Liver (tissue), 9 donors: Measurements from ENCODE around the gene ALDH1A1. TPM values are rescaled to one million over a fixed set of nuclear protein-coding genes. Genes with fewer than 3 reads are reported as not detected.

Source experiments
- DNase-seq: peaks from one replicate; pipeline ENCODE4 v3.0.0-alpha.2; 2017; ENCODE audit warnings: low spot score
- H3K27ac ChIP-seq, 2 donors: one replicate each; pipeline ENCODE4 v1.7.0; 2013; ENCODE audit warnings: inconsistent platforms in 2 of 2, low read length in 2 of 2, control low read depth in 1 of 2, low read depth in 1 of 2, mild to moderate bottlenecking in 1 of 2
- H3K27me3 ChIP-seq, 4 donors: one replicate each; pipeline versions ENCODE4 v1.6.1 to v1.7.0; 2013; ENCODE audit warnings: low read length in 3 of 4, inconsistent platforms in 1 of 4, mild to moderate bottlenecking in 1 of 4, moderate library complexity in 1 of 4; ENCODE audit not compliant: control insufficient read depth in 4 of 4, insufficient read depth in 4 of 4
- H3K36me3 ChIP-seq, 4 donors: one replicate each; pipeline versions ENCODE4 v1.6.1 to v1.7.0; 2013; ENCODE audit warnings: low read length in 3 of 4, mild to moderate bottlenecking in 3 of 4, low read depth in 1 of 4, moderate library complexity in 1 of 4; ENCODE audit not compliant: control insufficient read depth in 4 of 4, insufficient read depth in 3 of 4
- H3K4me1 ChIP-seq, 4 donors: one replicate each; pipeline versions ENCODE4 v1.6.1 to v1.7.0; 2013; ENCODE audit warnings: low read length in 3 of 4, mild to moderate bottlenecking in 3 of 4, moderate library complexity in 1 of 4; ENCODE audit not compliant: control insufficient read depth in 4 of 4, insufficient read depth in 4 of 4
- H3K4me3 ChIP-seq, 3 donors: one replicate each; pipeline versions ENCODE4 v1.6.1 to v1.7.0; 2013; ENCODE audit warnings: low read length in 3 of 3, control low read depth in 1 of 3, low read depth in 1 of 3, mild to moderate bottlenecking in 1 of 3
- H3K9ac ChIP-seq, 2 donors: one replicate each; pipeline ENCODE4 v1.7.0; 2013; ENCODE audit warnings: low read length in 2 of 2, mild to moderate bottlenecking in 2 of 2, moderate library complexity in 2 of 2, control low read depth in 1 of 2, low read depth in 1 of 2
- H3K9me3 ChIP-seq, 4 donors: one replicate each; pipeline versions ENCODE4 v1.6.1 to v1.7.0; 2013; ENCODE audit warnings: low read length in 3 of 4; ENCODE audit not compliant: control insufficient read depth in 4 of 4
- ATF3 ChIP-seq: IDR thresholded peaks from 2 replicates; pipeline ENCODE4 v1.6.1; 2016; ENCODE audit warnings: antibody characterized with exemption
- CTCF ChIP-seq: fragments of 150-350 bp; IDR thresholded peaks from 2 replicates; pipeline ENCODE4 v1.5.1; 2017; ENCODE audit warnings: improper control_type of control experiment, low read depth, low read length; ENCODE audit not compliant: missing input control
- EGR1 ChIP-seq, 2 donors: IDR thresholded peaks; 2 replicates each; pipeline ENCODE4 v1.6.1; 2016 to 2018; ENCODE audit warnings: antibody characterized with exemption in 2 of 2, low read depth in 2 of 2
- FOXA1 ChIP-seq: IDR thresholded peaks from 2 replicates; pipeline ENCODE4 v1.6.1; 2016; ENCODE audit warnings: antibody characterized with exemption
- GABPA ChIP-seq, 2 donors: IDR thresholded peaks in 1 of 2; conservative IDR thresholded peaks in 1 of 2; 2 replicates each; pipeline ENCODE4 v1.6.1; 2016; ENCODE audit warnings: antibody characterized with exemption in 2 of 2, mild to moderate bottlenecking in 1 of 2, moderate library complexity in 1 of 2
- HNF4A ChIP-seq, 2 donors: conservative IDR thresholded peaks; 2 replicates each; pipeline ENCODE4 v1.6.1; 2016; ENCODE audit warnings: antibody characterized with exemption in 2 of 2, mild to moderate bottlenecking in 2 of 2
- HNF4G ChIP-seq: IDR thresholded peaks from 2 replicates; pipeline ENCODE4 v1.6.1; 2016; ENCODE audit warnings: antibody characterized with exemption
- JUND ChIP-seq, 2 donors: IDR thresholded peaks; 2 replicates each; pipeline ENCODE4 v1.6.1; 2016; ENCODE audit warnings: antibody characterized with exemption in 2 of 2
- MAX ChIP-seq: IDR thresholded peaks from 2 replicates; pipeline ENCODE4 v1.6.1; 2016; ENCODE audit warnings: antibody characterized with exemption
- NR2F2 ChIP-seq: IDR thresholded peaks from 2 replicates; pipeline ENCODE4 v1.6.1; 2016; ENCODE audit warnings: antibody characterized with exemption
- RAD21 ChIP-seq, 2 donors: IDR thresholded peaks; 2 replicates each; pipeline ENCODE4 v1.6.1; 2016; ENCODE audit warnings: antibody characterized with exemption in 2 of 2, mild to moderate bottlenecking in 2 of 2
- REST ChIP-seq: IDR thresholded peaks from 2 replicates; pipeline ENCODE4 v1.6.1; 2016; ENCODE audit warnings: antibody characterized with exemption, mild to moderate bottlenecking
- RXRA ChIP-seq, 2 donors: IDR thresholded peaks; 2 replicates each; pipeline ENCODE4 v1.6.1; 2017 to 2018; ENCODE audit warnings: antibody characterized with exemption in 2 of 2, mild to moderate bottlenecking in 1 of 2
- SP1 ChIP-seq: IDR thresholded peaks from 2 replicates; pipeline ENCODE4 v1.6.1; 2018; ENCODE audit warnings: antibody characterized with exemption, mild to moderate bottlenecking
- TAF1 ChIP-seq: conservative IDR thresholded peaks from 2 replicates; pipeline ENCODE4 v1.6.1; 2016; ENCODE audit warnings: antibody characterized with exemption, mild to moderate bottlenecking
- YY1 ChIP-seq: IDR thresholded peaks from 2 replicates; pipeline ENCODE4 v1.6.1; 2016; ENCODE audit warnings: antibody characterized with exemption, mild to moderate bottlenecking
- WGBS: extraction: QIAGEN DNeasy Blood & Tissue Kit; methylation state at CpG from one replicate; pipeline ENCODE4 v1.1.7; 2013; 5-methylcytosine and 5-hydroxymethylcytosine counted together
- polyA plus RNA-seq, 2 donors: library from polyadenylated mRNA; stranded (reverse) in 1 of 2; unstranded in 1 of 2; fragments of 200-250 nt in 1 of 2; fragments of >200 nt in 1 of 2; fragmentation: Nextera tagmentation in 1 of 2; extraction: Ambion mirVana in 1 of 2; gene quantifications; one replicate each; pipeline versions ENCODE4 v1.2.1 to v1.2.3, GENCODE V29; 2013 to 2015
- total RNA-seq, 2 donors: library from RNA; depleted of rRNA; stranded (reverse); fragments of >200 nt; gene quantifications; one replicate each; pipeline ENCODE4 v1.2.3, GENCODE V29; 2014
- donor health status: healthy.
- donor health status: healthy.
- donor health status: healthy.
- donor health status: healthy.
- donor health status: healthy.

The ALDH1A1 gene
- total and polyA plus RNA-seq, 4 donors = 118 to 433 (median 193) TPM

- peaks cover 4 to 72% (median 36%) of the 10 kb centered on the region in 4 donors for H3K36me3 ChIP-seq
- DNase-seq = no peak
- H3K27ac ChIP-seq = no peak overlapping the region
- 75% methylated on average over 1 of the region's 1 CpG for WGBS
- H3K27me3 ChIP-seq = no peaks in the 10 kb centered on the region
- H3K4me3 ChIP-seq = no peak overlapping the region
- no peaks in the 10 kb centered on the region for H3K9me3 ChIP-seq
- H3K4me1 ChIP-seq = no peaks in the 10 kb centered on the region
- TF ChIP-seq FOXA1 (no peak), EGR1 (IDR thresholded peaks at IDR 0.05; ENCODE audit: low read depth in 2 of 2) (no peak), MAX (no peak), CTCF (no peak), RAD21 (IDR thresholded peaks at IDR 0.05) (no peak), REST (no peak), TAF1 (no peak), NR2F2 (no peak), HNF4G (no peak), YY1 (no peak), HNF4A (conservative IDR thresholded peaks at IDR 0.05) (no peak), RXRA (IDR thresholded peaks at IDR 0.05) (no peak), GABPA (IDR thresholded peaks at IDR 0.05 in 1 of 2, conservative IDR thresholded peaks at IDR 0.05 in 1 of 2) (no peak), JUND (IDR thresholded peaks at IDR 0.05) (no peak), SP1 (no peak), ATF3 (no peak)
- no peak overlapping the region for H3K9ac ChIP-seq
These were observed 34.9 kb downstream of the ALDH1A1 start for GRCh38 chr9:72917892-72918509.

GRCh38 chr9:72915659-72916058, 37.2 kb downstream of the ALDH1A1 start:
- WGBS = 85% methylated on average over 5 of the region's 5 CpGs
- no peak overlapping the region for H3K27ac ChIP-seq
- no peaks in the 10 kb centered on the region for H3K9me3 ChIP-seq
- no peak overlapping the region for H3K4me3 ChIP-seq
- no peak for TF ChIP-seq HNF4G
- TF ChIP-seq CTCF = no peak
- no peak overlapping the region for H3K9ac ChIP-seq
- no peaks in the 10 kb centered on the region for H3K27me3 ChIP-seq
- H3K4me1 ChIP-seq = peaks cover 0 to 2% (median 0%) of the 10 kb centered on the region in 4 donors
- H3K36me3 ChIP-seq = peaks cover 3 to 75% (median 32%) of the 10 kb centered on the region in 4 donors
- no peak for DNase-seq
